Spinal cord (tissue), 10 donors: ENCODE measurements around the gene COL27A1. TPM values are rescaled to one million over a fixed set of nuclear protein-coding genes. Genes with fewer than 3 reads are reported as not detected.

Experiments
- DNase-seq, 6 donors: peaks; one replicate each; pipeline versions ENCODE4 v3.0.0 to v3.0.0-alpha.2; 2013 to 2015; ENCODE audit warnings: low spot score in 6 of 6, low read depth in 4 of 6
- H3K27ac ChIP-seq: one replicate; pipeline ENCODE4 v1.5.1; 2013; ENCODE audit warnings: low read depth, low read length, control low read depth
- H3K27me3 ChIP-seq: one replicate; pipeline ENCODE4 v1.6.1; 2013; ENCODE audit warnings: low read length; ENCODE audit not compliant: control insufficient read depth, insufficient read depth
- H3K36me3 ChIP-seq: one replicate; pipeline ENCODE4 v1.6.1; 2013; ENCODE audit warnings: low read length; ENCODE audit not compliant: control insufficient read depth, insufficient read depth
- H3K4me1 ChIP-seq: one replicate; pipeline ENCODE4 v1.6.1; 2013; ENCODE audit warnings: low read length; ENCODE audit not compliant: control insufficient read depth, insufficient read depth
- H3K4me3 ChIP-seq: one replicate; pipeline ENCODE4 v1.5.1; 2013; ENCODE audit warnings: low read depth, low read length, control low read depth
- H3K9me3 ChIP-seq: one replicate; pipeline ENCODE4 v1.6.1; 2013; ENCODE audit warnings: low read length; ENCODE audit not compliant: control insufficient read depth, insufficient read depth
- WGBS: methylation state at CpG from one replicate; pipeline ENCODE4 v1.1.5; 2013; ENCODE audit warnings: missing lambda C conversion rate; ENCODE audit not compliant: insufficient coverage; 5-methylcytosine and 5-hydroxymethylcytosine counted together
- polyA plus RNA-seq, 2 donors: library from polyadenylated mRNA; unstranded; fragments of 120-200 nt; gene quantifications; one replicate each; pipeline ENCODE4 v1.2.1, GENCODE V29; 2013; ENCODE audit not compliant: insufficient read length in 2 of 2
- total RNA-seq, 2 donors: library from RNA; depleted of rRNA in 1 of 2; stranded (reverse); fragments of 120-200 nt in 1 of 2; fragments of >200 nt in 1 of 2; gene quantifications; one replicate each; pipeline versions ENCODE4 v1.2.3 to v1.2.4, GENCODE V29; 2013 to 2014
- donor health status: healthy.

Gene COL27A1
- total and polyA plus RNA-seq, 4 donors, result 8.4 to 21.9 (median 15.4) TPM

DNA sequence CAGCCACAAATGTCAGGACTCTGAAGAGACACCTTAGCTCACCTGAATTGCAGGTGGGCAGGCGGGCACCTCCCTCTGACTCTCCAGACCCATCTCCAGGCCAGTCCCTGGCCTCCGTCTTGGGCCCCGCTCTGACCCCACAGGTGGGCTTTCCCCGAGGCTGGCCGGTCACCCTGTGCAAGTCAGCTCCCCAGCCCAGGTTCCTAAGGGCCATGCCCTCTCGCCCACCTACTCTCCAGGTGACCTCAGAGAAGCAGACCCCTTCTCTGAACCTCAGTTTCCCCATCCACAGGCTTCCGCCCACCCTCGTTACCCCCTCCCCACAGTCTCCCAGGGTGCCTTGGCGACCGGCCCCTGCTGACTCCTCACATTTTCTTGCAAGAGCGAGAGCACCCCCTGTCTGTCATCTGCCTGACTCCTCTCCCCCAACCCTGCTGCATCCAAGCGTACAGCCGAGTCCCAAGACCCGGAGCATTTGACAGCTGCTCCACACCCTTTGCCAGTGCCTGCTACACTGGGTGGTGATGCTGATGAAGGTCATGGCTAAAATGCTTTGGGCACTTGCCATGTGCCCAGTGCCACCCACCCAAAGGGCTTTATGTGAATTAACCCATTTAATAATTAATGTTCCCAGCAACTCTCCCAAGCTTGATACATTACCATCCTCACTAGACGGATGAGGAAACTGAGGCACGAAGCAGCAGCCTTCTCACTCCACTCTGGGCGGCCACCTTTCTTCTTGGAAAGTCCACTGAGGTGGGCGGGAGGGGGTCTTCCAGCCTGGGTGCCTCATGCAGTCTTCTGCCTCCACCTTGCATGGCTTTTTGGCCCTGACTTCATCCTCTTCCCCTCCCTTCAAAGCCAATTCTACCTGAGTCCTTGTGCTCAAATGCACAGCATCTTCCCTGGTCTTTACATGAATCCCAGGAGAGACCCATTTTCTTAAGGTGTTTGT is 116.5 kb downstream of the COL27A1 start:
- H3K4me1 ChIP-seq, result peaks cover 12% of the 10 kb centered on the region
- 65% methylated on average over 17 of the region's 18 CpGs for WGBS
- DNase-seq, result peak in 2 of 6 donors; percentile 58 to 75

DNA sequence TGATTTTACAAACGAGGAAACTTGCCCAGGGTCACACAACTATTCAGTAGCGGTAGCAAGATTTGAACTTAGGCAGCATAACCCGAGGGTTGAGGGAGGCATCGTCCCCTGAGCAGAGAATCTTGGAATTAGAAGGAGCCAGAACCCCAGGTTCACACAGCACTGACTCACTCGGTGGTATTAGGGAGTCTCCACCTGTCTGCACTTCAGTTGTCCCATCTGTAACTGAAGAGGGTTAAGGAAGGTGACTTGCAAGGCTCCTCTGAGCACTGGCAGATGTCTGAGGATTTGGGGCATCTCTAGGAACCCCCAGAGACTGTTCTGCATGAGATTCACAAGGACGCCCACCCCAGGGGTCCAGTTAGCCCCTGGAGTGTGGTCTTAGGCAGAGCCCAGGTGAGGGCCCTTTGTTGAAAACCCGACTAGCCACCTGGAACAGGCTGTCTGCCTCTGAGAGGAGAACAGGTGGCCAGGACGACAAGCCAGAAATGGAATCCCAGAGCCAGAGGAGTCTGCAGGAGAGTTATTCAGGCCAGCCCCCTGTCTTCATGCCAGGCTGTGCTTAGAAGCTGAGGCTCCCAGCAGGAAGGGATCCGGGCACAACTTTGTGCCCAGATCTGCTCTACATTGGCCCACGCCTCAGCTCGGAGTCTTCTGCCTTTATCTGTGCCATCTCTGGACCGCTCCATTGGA is 117.5 kb downstream of the COL27A1 start:
- no peak overlapping the region for H3K4me3 ChIP-seq
- H3K4me1 ChIP-seq, result peaks cover 4% of the 10 kb centered on the region
- no peaks in the 10 kb centered on the region for H3K27me3 ChIP-seq
- no peak for DNase-seq
- peaks cover 9% of the 10 kb centered on the region for H3K36me3 ChIP-seq
- H3K27ac ChIP-seq, result no peak overlapping the region
- WGBS, result 86% methylated on average over 11 of the region's 12 CpGs
- H3K9me3 ChIP-seq, result no peaks in the 10 kb centered on the region

More for the DNA sequence above, 116.5 kb downstream of the COL27A1 start:
- no peak overlapping the region for H3K27ac ChIP-seq
- peaks cover 16% of the 10 kb centered on the region for H3K36me3 ChIP-seq
- no peak overlapping the region for H3K4me3 ChIP-seq
- no peaks in the 10 kb centered on the region for H3K9me3 ChIP-seq
- H3K27me3 ChIP-seq, result no peaks in the 10 kb centered on the region

DNA sequence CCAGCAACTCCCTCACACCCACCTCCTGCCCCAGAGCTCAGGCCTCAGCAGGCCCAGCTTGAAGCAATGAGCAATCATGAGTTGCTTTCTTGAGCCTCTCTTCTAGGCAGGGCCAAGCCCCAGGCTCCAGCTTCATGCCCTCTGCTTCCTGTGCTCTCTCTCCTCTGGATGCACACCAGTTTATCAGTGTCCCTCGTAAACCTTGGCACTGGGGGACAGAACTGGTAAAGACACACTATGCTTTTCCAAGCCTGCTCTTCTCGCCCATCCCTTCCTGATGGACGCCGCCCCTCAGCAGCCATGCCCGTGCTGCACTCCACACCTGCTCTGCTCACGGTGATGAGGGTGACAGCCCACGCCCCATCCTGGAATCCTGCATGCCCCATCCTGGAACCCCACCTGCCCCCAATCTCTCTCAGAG is 118.1 kb downstream of the COL27A1 start:
- no peak overlapping the region for H3K27ac ChIP-seq
- no peaks in the 10 kb centered on the region for H3K27me3 ChIP-seq
- peaks cover 2% of the 10 kb centered on the region for H3K4me1 ChIP-seq
- H3K9me3 ChIP-seq, result no peaks in the 10 kb centered on the region
- no peak overlapping the region for H3K4me3 ChIP-seq
- DNase-seq, result no peak
- H3K36me3 ChIP-seq, result peaks cover 9% of the 10 kb centered on the region
- 98% methylated on average over 7 of the region's 7 CpGs for WGBS

DNA sequence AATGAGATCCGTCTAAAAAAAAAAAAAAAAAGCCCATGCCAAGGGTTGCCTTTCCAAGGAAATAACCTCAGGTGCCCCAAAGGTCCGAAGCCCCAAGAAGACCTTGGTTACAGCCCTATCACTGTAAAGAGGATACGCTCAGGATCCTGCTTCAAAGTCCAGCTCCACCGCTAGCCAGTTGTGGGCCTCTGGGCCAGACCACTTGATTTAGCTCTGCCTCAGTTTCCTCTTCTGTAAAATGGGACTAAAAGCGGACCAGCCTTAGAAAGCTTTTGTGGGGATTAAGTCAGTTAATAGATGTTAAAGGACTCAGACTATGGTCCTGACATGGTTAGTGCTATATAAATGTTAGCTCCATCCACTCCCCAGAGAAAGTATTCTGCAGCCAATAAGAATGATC is 118.9 kb downstream of the COL27A1 start:
- peaks cover 9% of the 10 kb centered on the region for H3K36me3 ChIP-seq
- H3K4me3 ChIP-seq, result no peak overlapping the region
- H3K4me1 ChIP-seq, result peaks cover 2% of the 10 kb centered on the region
- 97% methylated on average over 4 of the region's 5 CpGs for WGBS
- H3K27me3 ChIP-seq, result no peaks in the 10 kb centered on the region
- H3K9me3 ChIP-seq, result no peaks in the 10 kb centered on the region
- H3K27ac ChIP-seq, result no peak overlapping the region
- no peak for DNase-seq

DNA sequence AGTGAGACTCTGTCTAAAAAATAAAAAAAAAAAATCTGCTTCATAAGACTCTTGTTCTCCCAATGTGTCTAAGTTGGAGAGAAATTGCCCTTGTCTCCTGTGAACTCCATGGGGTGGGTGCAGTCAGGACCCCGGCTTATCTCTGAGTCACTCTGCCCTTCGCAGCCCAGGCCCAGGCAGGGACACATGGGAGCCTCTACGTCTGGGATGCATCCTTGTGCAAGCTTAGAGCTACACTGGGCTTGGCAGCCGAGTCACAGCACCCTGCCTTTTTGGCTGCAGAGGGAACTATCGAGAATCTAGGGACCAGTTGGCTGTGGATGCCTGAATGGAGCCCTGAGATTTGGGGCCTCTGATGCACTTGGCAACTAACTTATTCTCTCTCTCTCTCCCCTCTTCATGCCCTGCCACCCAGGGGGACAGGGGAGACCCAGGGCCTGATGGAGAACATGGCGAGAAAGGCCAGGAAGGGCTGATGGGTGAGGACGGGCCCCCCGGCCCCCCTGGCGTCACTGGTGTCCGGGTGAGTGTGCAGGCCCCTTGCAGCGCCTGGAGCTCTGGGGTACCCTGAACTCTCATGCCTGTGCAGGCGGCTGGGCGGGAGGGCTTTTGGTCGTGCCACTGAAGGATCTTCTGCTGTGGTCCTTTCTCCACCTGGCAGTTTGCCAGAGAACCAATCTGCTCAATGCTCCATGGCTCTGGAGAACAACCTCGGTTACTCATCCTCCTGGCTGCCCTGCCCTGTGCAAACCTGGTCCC is 120.1 kb downstream of the COL27A1 start:
- no peaks in the 10 kb centered on the region for H3K9me3 ChIP-seq
- WGBS, result 87% methylated on average over 15 of the region's 15 CpGs
- no peak overlapping the region for H3K27ac ChIP-seq
- H3K4me3 ChIP-seq, result no peak overlapping the region
- DNase-seq, result no peak
- peaks cover 9% of the 10 kb centered on the region for H3K36me3 ChIP-seq
- no peaks in the 10 kb centered on the region for H3K27me3 ChIP-seq
- H3K4me1 ChIP-seq, result peaks cover 2% of the 10 kb centered on the region

DNA sequence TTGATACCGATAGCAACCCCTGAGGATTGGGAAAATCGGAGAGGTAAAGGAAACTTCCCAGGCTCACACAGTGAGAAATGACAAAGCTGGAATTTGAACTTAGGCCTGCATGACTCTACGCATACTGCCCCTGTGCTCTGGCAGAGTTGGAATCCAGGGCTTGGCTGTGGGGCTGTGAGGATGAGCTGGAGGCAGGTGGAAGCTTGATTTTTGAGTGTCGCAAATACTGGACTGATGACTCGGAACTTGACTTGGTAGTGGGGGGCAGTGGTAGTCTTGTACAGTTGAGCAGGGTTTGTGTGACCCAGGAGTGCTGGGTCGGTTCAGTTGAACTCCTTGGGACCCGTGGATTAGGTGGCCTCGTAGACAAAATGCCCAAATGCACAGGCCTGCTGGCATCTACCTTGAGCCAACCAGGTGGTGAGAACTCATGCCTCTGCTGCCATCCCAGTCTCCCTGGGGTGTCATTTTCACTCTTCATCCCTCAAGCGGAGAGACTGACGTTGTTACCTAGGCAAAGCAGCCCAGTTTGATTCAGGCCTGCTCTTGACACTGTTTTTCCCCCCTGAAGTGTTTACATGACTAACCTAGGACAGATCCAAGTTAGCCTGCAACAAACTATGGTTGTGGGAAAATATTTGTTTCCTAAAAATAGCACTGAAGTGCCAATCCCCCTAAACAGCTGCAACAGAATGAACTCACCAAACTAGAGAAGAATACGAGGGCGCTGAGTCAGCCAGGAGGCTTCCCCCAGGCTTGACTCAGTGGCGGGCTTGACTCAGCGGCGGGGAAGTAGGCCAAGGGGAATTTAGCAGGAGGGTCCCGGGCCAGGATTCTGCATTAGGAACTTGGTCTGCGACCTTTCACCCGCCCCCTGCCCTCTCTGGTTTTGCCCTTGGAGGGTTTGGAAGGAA is 121.8 kb downstream of the COL27A1 start:
- peaks cover 6% of the 10 kb centered on the region for H3K36me3 ChIP-seq
- H3K9me3 ChIP-seq, result no peaks in the 10 kb centered on the region
- 89% methylated on average over 14 of the region's 18 CpGs for WGBS
- DNase-seq, result no peak
- H3K4me1 ChIP-seq, result peaks cover 15% of the 10 kb centered on the region
- no peak overlapping the region for H3K27ac ChIP-seq
- H3K27me3 ChIP-seq, result no peaks in the 10 kb centered on the region
- no peak overlapping the region for H3K4me3 ChIP-seq

DNA sequence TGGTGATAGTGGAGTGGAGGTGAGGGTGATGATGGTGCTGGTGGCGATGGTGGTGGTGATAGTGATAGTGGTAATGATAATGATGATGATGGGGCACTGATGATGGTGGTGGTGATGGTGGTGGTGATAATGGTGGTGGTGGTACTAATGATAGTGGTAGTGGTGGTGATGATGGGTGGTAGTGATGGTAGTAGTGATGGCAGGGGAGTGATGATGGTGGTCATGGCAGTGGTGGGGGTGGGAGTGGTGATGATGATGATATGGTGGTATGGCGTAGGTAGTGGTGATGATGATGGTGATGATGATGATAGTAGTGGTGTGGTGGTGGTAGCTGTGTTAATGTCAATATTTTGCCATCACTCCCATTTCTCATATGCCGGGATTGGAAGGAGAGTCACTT is 123.0 kb downstream of the COL27A1 start:
- Histone ChIP-seq H3K27ac (no peak overlapping the region), H3K4me1 (peaks cover 23% of the 10 kb centered on the region), H3K9me3 (no peaks in the 10 kb centered on the region), H3K27me3 (no peaks in the 10 kb centered on the region), H3K4me3 (no peak overlapping the region), H3K36me3 (peaks cover 10% of the 10 kb centered on the region)
- no CpG with 5 or more reads among the region's 3 CpGs for WGBS
- no peak for DNase-seq

DNA sequence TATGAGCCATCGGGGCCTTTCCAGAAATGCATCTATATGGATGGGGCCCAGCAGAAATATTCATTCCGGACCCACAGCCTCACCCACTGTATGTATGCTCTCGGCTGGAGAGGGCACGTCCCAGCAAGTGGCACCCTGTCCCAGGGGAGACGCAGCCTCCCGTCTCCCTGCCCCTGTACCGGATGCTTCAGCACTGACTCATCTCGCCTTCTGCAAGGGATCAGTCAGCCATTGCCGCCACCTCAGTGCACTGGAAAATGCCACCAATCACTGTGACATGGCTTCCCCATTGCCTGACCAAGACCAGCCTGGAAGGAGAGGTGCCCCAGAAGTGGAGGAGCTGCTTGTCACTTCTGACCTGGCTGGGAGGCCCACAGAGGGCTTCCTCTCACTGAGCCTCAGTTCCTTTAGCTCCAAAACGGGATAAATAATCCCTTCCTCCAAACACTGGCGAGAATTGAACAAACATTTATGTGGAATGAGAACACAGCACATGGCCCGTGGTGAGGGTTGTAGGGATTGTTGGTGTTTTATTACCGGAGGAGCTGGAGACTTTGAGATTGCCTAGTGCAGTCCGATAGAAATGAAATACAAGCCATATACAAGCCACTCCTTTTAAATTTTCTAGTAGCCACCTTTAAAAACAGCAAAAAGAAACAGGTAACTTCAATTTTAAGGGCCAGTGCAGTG is 123.7 kb downstream of the COL27A1 start:
- Histone ChIP-seq H3K4me1 (peaks cover 28% of the 10 kb centered on the region), H3K36me3 (peaks cover 10% of the 10 kb centered on the region), H3K27me3 (no peaks in the 10 kb centered on the region), H3K9me3 (no peaks in the 10 kb centered on the region), H3K27ac (no peak overlapping the region), H3K4me3 (no peak overlapping the region)
- 89% methylated on average over 9 of the region's 14 CpGs for WGBS
- DNase-seq, result no peak
